GM23248 (cell line): ENCODE measurements around the gene TENM4.

ENCODE experiments used
- EZH2 ChIP-seq: fragments of 200-600 bp; sonication (generic); IDR thresholded peaks from 2 replicates; pipeline ENCODE4 v1.6.1; 2018; ENCODE audit warnings: antibody characterized with exemption, mild to moderate bottlenecking; ENCODE audit not compliant: insufficient read depth, poor library complexity, severe bottlenecking
- EZH2phosphoT487 ChIP-seq: fragments of 200-600 bp; sonication (generic); IDR thresholded peaks from 2 replicates; pipeline ENCODE4 v1.6.1; 2018; ENCODE audit warnings: antibody characterized with exemption, moderate library complexity, mild to moderate bottlenecking, low read depth; ENCODE audit not compliant: insufficient read depth

DNA sequence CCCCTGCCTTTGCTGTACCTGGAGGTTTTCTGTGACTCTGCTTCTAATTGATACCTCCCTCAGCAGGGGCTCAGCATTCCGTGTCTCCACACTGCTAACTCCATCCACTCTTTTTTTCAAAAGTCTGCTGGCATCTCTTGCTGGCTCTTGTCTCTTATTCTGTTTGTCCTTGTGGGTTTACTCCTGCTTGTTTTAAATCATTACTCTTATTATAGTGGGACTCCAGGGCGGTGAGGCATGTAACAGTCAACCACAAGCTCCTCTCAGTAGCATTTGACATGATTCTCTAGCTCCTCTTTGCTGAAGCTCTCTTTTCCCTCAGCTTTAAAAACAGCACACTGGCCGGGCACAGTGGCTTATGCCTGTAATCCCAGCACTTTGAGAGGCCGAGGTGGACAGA is 605.9 kb downstream of the TENM4 start:
- no peak for TF ChIP-seq EZH2
- TF ChIP-seq EZH2phosphoT487 = no peak
